Erythroblast (primary cell): Measurements from ENCODE around the gene ARHGAP26.

ENCODE experiments used
- GATA1 ChIP-seq: IDR thresholded peaks from 2 replicates; pipeline ENCODE4 v1.6.1; 2011; ENCODE audit warnings: low read depth, mild to moderate bottlenecking, control low read depth, low read length, moderate library complexity
- POLR2A ChIP-seq: IDR thresholded peaks from 2 replicates; pipeline ENCODE4 v1.6.1; 2011; ENCODE audit warnings: mild to moderate bottlenecking, low read length

GRCh38 chr5:143181173-143181572 is 411.0 kb downstream of the ARHGAP26 start:
- TF ChIP-seq POLR2A (no peak), GATA1 (no peak)
